LNCAP (cell line): Measurements from ENCODE around the gene TRPV3.

Experiments
- CTCF ChIP-seq: fragments of 450-650 bp; IDR thresholded peaks from 2 replicates; pipeline ENCODE4 v1.5.1; 2017; ENCODE audit warnings: mild to moderate bottlenecking

Gene TRPV3

GRCh38 chr17:3549610-3550162, 7.9 kb downstream of the TRPV3 start:
- no peak for TF ChIP-seq CTCF

GRCh38 chr17:3547628-3548027, 10.0 kb downstream of the TRPV3 start:
- no peak for TF ChIP-seq CTCF

- TF ChIP-seq CTCF = no peak
Observed at GRCh38 chr17:3546997-3547396, 10.6 kb downstream of the TRPV3 start.

GRCh38 chr17:3546521-3546920, 11.1 kb downstream of the TRPV3 start:
- TF ChIP-seq CTCF = no peak

- TF ChIP-seq CTCF = no peak
Observed at GRCh38 chr17:3545151-3545550, 12.5 kb downstream of the TRPV3 start.

GRCh38 chr17:3544365-3544764, 13.2 kb downstream of the TRPV3 start:
- TF ChIP-seq CTCF = no peak

GRCh38 chr17:3543453-3543852, 14.2 kb downstream of the TRPV3 start:
- TF ChIP-seq CTCF = no peak

GRCh38 chr17:3542410-3543088, 15.1 kb downstream of the TRPV3 start:
- TF ChIP-seq CTCF = no peak
